HepG2 (cell line): Measurements from ENCODE around the gene MXRA7. TPM values are rescaled to one million over a fixed set of nuclear protein-coding genes. Genes with fewer than 3 reads are reported as not detected.
"Not testable (repeated sequence)": the region's sequence is repeated elsewhere in the genome, so short reads cannot be mapped to it uniquely, and the experiment has no call there.

Source experiments
- CSRNP1 ChIP-seq: sonication (generic); formaldehyde crosslinking; IDR thresholded peaks from 2 replicates; pipeline ENCODE4 v1.8.1; 2023; ENCODE audit warnings: mild to moderate bottlenecking, missing genetic modification reagents
- E2F5 ChIP-seq: sonication (generic); formaldehyde crosslinking; conservative IDR thresholded peaks from 2 replicates; pipeline ENCODE4 v1.4.0; 2020; ENCODE audit warnings: missing genetic modification reagents
- GABPB1 ChIP-seq: IDR thresholded peaks from 2 replicates; pipeline ENCODE4 v1.6.1; 2016; ENCODE audit warnings: mild to moderate bottlenecking, missing genetic modification reagents, moderate library complexity, missing compliant biosample characterization
- GLI4 ChIP-seq: sonication (generic); formaldehyde crosslinking; IDR thresholded peaks from 2 replicates; pipeline ENCODE4 v1.5.1; 2020; ENCODE audit warnings: missing genetic modification reagents, mild to moderate bottlenecking, moderate library complexity, borderline replicate concordance
- HMGXB4 ChIP-seq, 2 experiments: sonication (generic) in 1 of 2; formaldehyde crosslinking in 1 of 2; IDR thresholded peaks; 2 replicates each; pipeline versions ENCODE4 v1.4.0 to v1.6.1; 2018 to 2020; ENCODE audit warnings: missing genetic modification reagents in 2 of 2, borderline replicate concordance in 1 of 2, low read depth in 1 of 2, mild to moderate bottlenecking in 1 of 2, missing biosample characterization in 1 of 2
- HNRNPLL ChIP-seq: fragments of 200-400 bp; formaldehyde crosslinking; IDR thresholded peaks from 2 replicates; pipeline ENCODE4 v1.6.1; 2017; ENCODE audit warnings: mild to moderate bottlenecking, low read depth, low read length; ENCODE audit not compliant: poor library complexity, severe bottlenecking
- IKZF4 ChIP-seq: sonication (generic); formaldehyde crosslinking; IDR thresholded peaks from 2 replicates; pipeline ENCODE4 v1.5.1; 2020; ENCODE audit warnings: borderline replicate concordance, mild to moderate bottlenecking, low read depth, missing genetic modification reagents; ENCODE audit errors: not compliant biosample characterization
- MAZ ChIP-seq, 2 experiments: sonication (generic) in 1 of 2; formaldehyde crosslinking in 1 of 2; IDR thresholded peaks; 2 replicates each; pipeline versions ENCODE4 v1.5.0 to v1.6.1; 2012 to 2020; ENCODE audit warnings: low read depth in 2 of 2, mild to moderate bottlenecking in 2 of 2, borderline replicate concordance in 1 of 2, improper control_type of control experiment in 1 of 2, low read length in 1 of 2, missing genetic modification reagents in 1 of 2, moderate library complexity in 1 of 2
- MEF2D ChIP-seq: sonication (generic); formaldehyde crosslinking; IDR thresholded peaks from 2 replicates; pipeline ENCODE4 v1.5.1; 2020; ENCODE audit warnings: mild to moderate bottlenecking, missing genetic modification reagents
- MXD1 ChIP-seq: sonication (generic); formaldehyde crosslinking; IDR thresholded peaks from 2 replicates; pipeline ENCODE4 v1.4.0; 2020; ENCODE audit warnings: mild to moderate bottlenecking, missing genetic modification reagents
- MYC ChIP-seq: sonication (generic); formaldehyde crosslinking; IDR thresholded peaks from 2 replicates; pipeline ENCODE4 v1.9.0; 2021; ENCODE audit warnings: missing genetic modification reagents, borderline replicate concordance
- NFKB2 ChIP-seq: sonication (generic); formaldehyde crosslinking; IDR thresholded peaks from 2 replicates; pipeline ENCODE4 v1.4.0; 2020; ENCODE audit warnings: missing genetic modification reagents, borderline replicate concordance
- PATZ1 ChIP-seq: sonication (generic); formaldehyde crosslinking; IDR thresholded peaks from 2 replicates; pipeline ENCODE4 v1.4.0; 2020; ENCODE audit warnings: missing genetic modification reagents
- ZNF547 ChIP-seq: sonication (generic); formaldehyde crosslinking; IDR thresholded peaks from 2 replicates; pipeline ENCODE4 v1.5.1; 2020; ENCODE audit warnings: mild to moderate bottlenecking, missing genetic modification reagents
- ZNF746 ChIP-seq: sonication (generic); formaldehyde crosslinking; IDR thresholded peaks from 2 replicates; pipeline ENCODE4 v1.8.0; 2022; ENCODE audit warnings: mild to moderate bottlenecking, missing genetic modification reagents
- ZNF777 ChIP-seq: sonication (generic); formaldehyde crosslinking; IDR thresholded peaks from 2 replicates; pipeline ENCODE4 v1.4.0; 2020; ENCODE audit warnings: missing genetic modification reagents
- ZNF781 ChIP-seq: sonication (generic); formaldehyde crosslinking; IDR thresholded peaks from 2 replicates; pipeline ENCODE4 v1.5.1; 2020; ENCODE audit warnings: borderline replicate concordance, mild to moderate bottlenecking, missing genetic modification reagents; ENCODE audit errors: not compliant biosample characterization
- ZSCAN30 ChIP-seq: sonication (generic); formaldehyde crosslinking; IDR thresholded peaks from 2 replicates; pipeline ENCODE4 v1.5.0; 2020; ENCODE audit warnings: mild to moderate bottlenecking, missing genetic modification reagents
- polyA plus RNA-seq, 8 experiments: library from polyadenylated mRNA; depleted of rRNA in 3 of 8; stranded (reverse) in 7 of 8; unstranded in 1 of 8; fragments of >200 nt; fragmentation: Illumina TruSeq in 4 of 8; extraction: Trizol in 4 of 8; gene quantifications; 2 replicates each; pipeline versions ENCODE4 v1.2.1 to v1.2.3, GENCODE V29; 2011 to 2016; ENCODE audit warnings: low read depth in 4 of 8, missing spikeins in 1 of 8, mixed read lengths in 1 of 8; ENCODE audit not compliant: insufficient read depth in 1 of 8
- total RNA-seq, 5 experiments: library from RNA; depleted of rRNA; stranded (reverse); fragments of >200 nt; fragmentation: Illumina TruSeq; extraction: Trizol; gene quantifications; 2 replicates each; pipeline ENCODE4 v1.2.3, GENCODE V29; 2016; ENCODE audit warnings: low read depth in 1 of 5

MXRA7 gene
- total and polyA plus RNA-seq, 2 of the 13 experiments (the other 11 are each of a cell fraction or from before 2014, with no cell fraction given): 44.8 to 112 TPM

GRCh38 chr17:76709951-76710862, 558 bp downstream of the MXRA7 start (continued):
- TF ChIP-seq HMGXB4 (CRISPR knock-in tag; IDR thresholded peaks at IDR 0.05; ENCODE audit: borderline replicate concordance in 1 of 2, low read depth in 1 of 2) (peak in 1 of 2 experiments; percentile 2; a peak in 1 of 4 replicates), MEF2D (CRISPR knock-in tag) (0 out of 2 replicates have a peak, but pooled peaks have one; percentile 18), CSRNP1 (CRISPR knock-in tag) (peak; percentile 52; the same call in 1 of the 2 replicates), PATZ1 (CRISPR knock-in tag) (peak; percentile 35), MYC (CRISPR knock-in tag) (0 out of 2 replicates have a peak, but pooled peaks have one; percentile 26), E2F5 (0 out of 2 replicates have a peak, but pooled peaks have one; percentile 5), HNRNPLL (peak; percentile 26), GLI4 (peak; percentile 57; the same call in 1 of the 2 replicates), ZNF547 (CRISPR knock-in tag) (peak; percentile 54; the same call in 1 of the 2 replicates), ZSCAN30 (CRISPR knock-in tag) (0 out of 2 replicates have a peak, but pooled peaks have one; percentile 43), IKZF4 (CRISPR knock-in tag) (peak; percentile 26), NFKB2 (CRISPR knock-in tag) (0 out of 2 replicates have a peak, but pooled peaks have one; percentile 53), MAZ (CRISPR knock-in tag; IDR thresholded peaks at IDR 0.05; ENCODE audit: low read depth) (0 out of 2 replicates have a peak, but pooled peaks have one; percentile 9), ZNF777 (CRISPR knock-in tag) (0 out of 2 replicates have a peak, but pooled peaks have one; percentile 35), ZNF746 (CRISPR knock-in tag) (0 out of 2 replicates have a peak, but pooled peaks have one; percentile 31), ZNF781 (peak; percentile 51), GABPB1 (CRISPR knock-in tag) (peak; percentile 30; the same call in 1 of the 2 replicates), MXD1 (CRISPR knock-in tag) (0 out of 2 replicates have a peak, but pooled peaks have one; percentile 47)
- TF ChIP-seq MAZ (IDR thresholded peaks at IDR 0.05; ENCODE audit: borderline replicate concordance, low read depth, low read length): not testable (repeated sequence)
